Endothelial cell of umbilical vein (primary cell): ENCODE measurements around the gene POC5. TPM values are rescaled to one million over a fixed set of nuclear protein-coding genes. Genes with fewer than 3 reads are reported as not detected.

ENCODE experiments used
- BruUV-seq: library from RNA; stranded (reverse); fragments of 400-500 nt; replicated peaks from 2 replicates; lab custom pipeline; 2021; lab: Mats Ljungman, UMichigan
- CTCF ChIA-PET: fragments of 300-600, 350-600 bp; sonication (Branson Sonifier 250); formaldehyde crosslinking; loops from one replicate; lab custom pipeline; 2021; ENCODE audit warnings: antibody characterized with exemption, inconsistent platforms; lab: Charles Lee
- POLR2A ChIA-PET: fragments of 300-600, 350-600 bp; sonication (Branson Sonifier 250); formaldehyde crosslinking; loops from one replicate; lab custom pipeline; 2021; ENCODE audit warnings: antibody characterized with exemption, inconsistent platforms; lab: Charles Lee
- DNase-seq: peaks from one replicate; pipeline ENCODE4 v3.0.0-alpha.2; 2011; ENCODE audit warnings: low read depth, low spot score
- FAIRE-seq: peaks from 2 replicates; lab custom pipeline; 2011; peaks lifted over from hg19 to GRCh38; lab: Jason Lieb, UNC
- H2AFZ ChIP-seq: 2 replicates; pipeline ENCODE4 v1.6.0; 2012; ENCODE audit warnings: low read depth, low read length, control low read depth, inconsistent platforms
- H3K27ac ChIP-seq: 2 replicates; pipeline ENCODE4 v1.5.1; 2011; ENCODE audit warnings: low read depth, mild to moderate bottlenecking, control low read depth, low read length, moderate library complexity; ENCODE audit not compliant: insufficient read depth
- H3K27me3 ChIP-seq, 2 experiments: 2 replicates each; pipeline versions ENCODE4 v1.6.0 to v1.6.1; 2011; ENCODE audit warnings: low read length in 2 of 2, mixed read lengths in 1 of 2; ENCODE audit not compliant: control insufficient read depth in 2 of 2, insufficient read depth in 2 of 2
- H3K36me3 ChIP-seq, 2 experiments: 2 replicates in 1 of 2; 3 replicates in 1 of 2; pipeline ENCODE4 v1.5.1; 2011; ENCODE audit warnings: low read length in 2 of 2, mild to moderate bottlenecking in 1 of 2, moderate library complexity in 1 of 2; ENCODE audit not compliant: control insufficient read depth in 2 of 2, insufficient read depth in 2 of 2; ENCODE audit errors: extremely low read depth in 1 of 2
- H3K4me1 ChIP-seq: 3 replicates; pipeline ENCODE4 v1.5.1; 2011; ENCODE audit warnings: mild to moderate bottlenecking, low read length; ENCODE audit not compliant: control insufficient read depth, insufficient read depth; ENCODE audit errors: extremely low read depth
- H3K4me2 ChIP-seq: 2 replicates; pipeline ENCODE4 v1.6.1; 2011; ENCODE audit warnings: low read length, control low read depth, mixed read lengths; ENCODE audit not compliant: insufficient read depth
- H3K4me3 ChIP-seq, 3 experiments: fragments of 200-600 bp in 1 of 3; sonication (generic), shearing (Covaris generic) in 1 of 3; replicated peaks in 1 of 3; 2 replicates each; pipeline ENCODE4 v1.5.1; 2011 to 2016; ENCODE audit warnings: control low read depth in 3 of 3, low read length in 3 of 3, mild to moderate bottlenecking in 2 of 3, inconsistent platforms in 1 of 3, low read depth in 1 of 3, moderate library complexity in 1 of 3; ENCODE audit not compliant: insufficient read depth in 1 of 3
- H3K79me2 ChIP-seq: 2 replicates; pipeline ENCODE4 v1.6.0; 2012; ENCODE audit warnings: low read length, inconsistent platforms; ENCODE audit not compliant: control insufficient read depth, insufficient read depth
- H3K9ac ChIP-seq: replicated peaks from 2 replicates; pipeline ENCODE3; 2011; ENCODE audit warnings: low read length, control low read depth; ENCODE audit not compliant: insufficient read depth; ENCODE audit errors: extremely low read depth
- H3K9me1 ChIP-seq: replicated peaks from 3 replicates; pipeline ENCODE4 v1.6.0; 2011; ENCODE audit warnings: mild to moderate bottlenecking, low read length; ENCODE audit not compliant: control insufficient read depth, insufficient read depth; ENCODE audit errors: extremely low read depth
- H3K9me3 ChIP-seq: replicated peaks from 2 replicates; pipeline ENCODE4 v1.5.1; 2012; ENCODE audit warnings: low read length, inconsistent platforms; ENCODE audit not compliant: control insufficient read depth, insufficient read depth
- H4K20me1 ChIP-seq: replicated peaks from 2 replicates; pipeline ENCODE3; 2011; ENCODE audit warnings: mild to moderate bottlenecking, low read length; ENCODE audit not compliant: control insufficient read depth, insufficient read depth; ENCODE audit errors: extremely low read depth
- EZH2 ChIP-seq: IDR thresholded peaks from 2 replicates; pipeline ENCODE4 v1.6.1; 2012; ENCODE audit warnings: borderline replicate concordance, low read depth, mild to moderate bottlenecking, moderate library complexity, low read length, inconsistent platforms; ENCODE audit not compliant: severe bottlenecking
- FOS ChIP-seq: IDR thresholded peaks from 2 replicates; pipeline ENCODE4 v1.6.1; 2011; ENCODE audit warnings: mild to moderate bottlenecking, low read length, moderate library complexity, borderline replicate concordance; ENCODE audit not compliant: insufficient read depth
- GATA2 ChIP-seq: IDR thresholded peaks from 2 replicates; pipeline ENCODE4 v1.7.0; 2011; ENCODE audit warnings: low read depth, mild to moderate bottlenecking, moderate library complexity, mixed read lengths, low read length; ENCODE audit not compliant: insufficient read length, insufficient read depth
- JUN ChIP-seq: IDR thresholded peaks from 2 replicates; pipeline ENCODE4 v1.6.1; 2011; ENCODE audit warnings: borderline replicate concordance, low read depth; ENCODE audit not compliant: insufficient read length, insufficient read depth
- MYC ChIP-seq: IDR thresholded peaks from one replicate; pipeline ENCODE4 v1.6.1; 2011; ENCODE audit warnings: mild to moderate bottlenecking, low read depth, low read length
- POLR2A ChIP-seq: IDR thresholded peaks from 2 replicates; pipeline ENCODE4 v1.6.1; 2012; ENCODE audit warnings: low read depth, mild to moderate bottlenecking, control low read depth, low read length
- POLR2AphosphoS5 ChIP-seq: IDR thresholded peaks from 2 replicates; pipeline ENCODE4 v1.6.1; 2012; ENCODE audit warnings: low read depth, mild to moderate bottlenecking, control low read depth, low read length, moderate library complexity; ENCODE audit not compliant: insufficient read depth
- dilution Hi-C: fragments of 300-500 bp; cut with MboI; formaldehyde crosslinking; loops from one replicate; pipeline ENCODE4 v1.15.0; 2019; ENCODE audit warnings: low sequenced_read_pairs; ENCODE audit not compliant: extremely low pct_ligation_motif_present
- intact Hi-C: fragments of 100-400 bp; cut with micrococcal nuclease; formaldehyde crosslinking; loops from one replicate; pipeline ENCODE4 v1.10.0; 2022
- polyA plus RNA-seq, 4 experiments: library from polyadenylated mRNA; depleted of rRNA in 3 of 4; stranded (reverse) in 3 of 4; unstranded in 1 of 4; fragments of >200 nt; gene quantifications; 2 replicates each; pipeline versions ENCODE4 v1.2.1 to v1.2.3, GENCODE V29; 2011 to 2012; ENCODE audit warnings: missing spikeins in 1 of 4
- total RNA-seq: library from RNA; stranded (reverse); gene quantifications from 2 replicates; pipeline ENCODE4 v1.2.3, GENCODE V29; 2021
- TF ChIP-seq, protein P1 (sequence below): IDR thresholded peaks from 2 replicates; pipeline ENCODE4 v1.6.1; 2011; ENCODE audit not compliant: insufficient read depth, insufficient read length
- TF ChIP-seq, protein P2 (sequence below), 2 donors: IDR thresholded peaks; 1 replicate in 1 of 2; 2 replicates in 1 of 2; pipeline ENCODE4 v1.5.1; 2011; ENCODE audit warnings: low read length in 2 of 2, mild to moderate bottlenecking in 2 of 2, moderate library complexity in 2 of 2, control low read depth in 1 of 2, inconsistent platforms in 1 of 2, low read depth in 1 of 2; ENCODE audit not compliant: insufficient read depth in 1 of 2; ENCODE audit errors: extremely low read depth in 1 of 2

The POC5 gene
- total and polyA plus RNA-seq, 2 donors (not counting 3 experiments of a cell fraction or from before 2014, with no cell fraction given), result 8.3 to 15.9 TPM

DNA sequence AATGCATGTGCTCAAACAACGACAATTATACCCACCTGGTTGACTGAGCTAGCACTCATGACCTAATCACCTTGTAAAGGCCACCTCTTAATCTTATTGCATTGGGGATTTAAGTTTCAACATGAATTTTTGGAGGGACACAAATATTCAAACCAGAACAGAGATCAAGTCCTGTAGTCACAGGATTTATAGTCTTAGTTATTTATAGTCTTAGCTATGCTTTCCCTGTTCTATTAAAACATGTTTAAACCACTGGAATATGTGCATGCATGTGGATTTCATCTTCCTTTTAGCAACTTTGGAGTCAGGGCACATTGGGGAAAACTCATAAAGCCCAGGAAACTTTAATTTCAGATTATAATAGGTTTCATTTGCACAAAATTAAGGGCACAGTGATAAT is 79.3 kb downstream of the POC5 start:
- Histone ChIP-seq H2AFZ (no peak overlapping the region), H3K4me3 (no peak overlapping the region), H4K20me1 (no peaks in the 10 kb centered on the region), H3K27ac (no peak overlapping the region), H3K4me1 (peaks cover 18% of the 10 kb centered on the region), H3K36me3 (no peaks in the 10 kb centered on the region), H3K27me3 (no peaks in the 10 kb centered on the region), H3K79me2 (no peaks in the 10 kb centered on the region), H3K9ac (no peak overlapping the region), H3K4me2 (no peak overlapping the region), H3K9me1 (no peaks in the 10 kb centered on the region), H3K9me3 (no peaks in the 10 kb centered on the region)
- POLR2A ChIA-PET, result no interaction called here
- intact Hi-C loops (no loop called here), dilution Hi-C loops (no loop called here)
- CTCF ChIA-PET, result interaction anchor here (1.4 to 2.5 kb wide), 3 partner anchors 14 to 43 kb away, joined by 3 to 6 read pairs (median 6); no protein-coding TSS in a partner anchor
- DNase-seq (no peak), FAIRE-seq (no peak)
- no TSS peak for BruUV-seq
- no peak for TF ChIP-seq POLR2AphosphoS5
- no peak for TF ChIP-seq GATA2
- TF ChIP-seq, protein P1, sequence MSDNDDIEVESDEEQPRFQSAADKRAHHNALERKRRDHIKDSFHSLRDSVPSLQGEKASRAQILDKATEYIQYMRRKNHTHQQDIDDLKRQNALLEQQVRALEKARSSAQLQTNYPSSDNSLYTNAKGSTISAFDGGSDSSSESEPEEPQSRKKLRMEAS, result no peak
- no peak for TF ChIP-seq EZH2
- TF ChIP-seq POLR2A, result no peak
- no peak for TF ChIP-seq JUN
- TF ChIP-seq, protein P2, sequence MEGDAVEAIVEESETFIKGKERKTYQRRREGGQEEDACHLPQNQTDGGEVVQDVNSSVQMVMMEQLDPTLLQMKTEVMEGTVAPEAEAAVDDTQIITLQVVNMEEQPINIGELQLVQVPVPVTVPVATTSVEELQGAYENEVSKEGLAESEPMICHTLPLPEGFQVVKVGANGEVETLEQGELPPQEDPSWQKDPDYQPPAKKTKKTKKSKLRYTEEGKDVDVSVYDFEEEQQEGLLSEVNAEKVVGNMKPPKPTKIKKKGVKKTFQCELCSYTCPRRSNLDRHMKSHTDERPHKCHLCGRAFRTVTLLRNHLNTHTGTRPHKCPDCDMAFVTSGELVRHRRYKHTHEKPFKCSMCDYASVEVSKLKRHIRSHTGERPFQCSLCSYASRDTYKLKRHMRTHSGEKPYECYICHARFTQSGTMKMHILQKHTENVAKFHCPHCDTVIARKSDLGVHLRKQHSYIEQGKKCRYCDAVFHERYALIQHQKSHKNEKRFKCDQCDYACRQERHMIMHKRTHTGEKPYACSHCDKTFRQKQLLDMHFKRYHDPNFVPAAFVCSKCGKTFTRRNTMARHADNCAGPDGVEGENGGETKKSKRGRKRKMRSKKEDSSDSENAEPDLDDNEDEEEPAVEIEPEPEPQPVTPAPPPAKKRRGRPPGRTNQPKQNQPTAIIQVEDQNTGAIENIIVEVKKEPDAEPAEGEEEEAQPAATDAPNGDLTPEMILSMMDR (IDR thresholded peaks at IDR 0.05; ENCODE audit: extremely low read depth in 1 of 2, insufficient read depth in 1 of 2, low read depth in 1 of 2, low read length in 2 of 2), result no peak
- TF ChIP-seq MYC, result no peak
- TF ChIP-seq FOS, result no peak
